Astrocyte (in vitro differentiated cells and primary cell): ENCODE data around the gene AGPAT1.

ENCODE experiments used
- EZH2 ChIP-seq: IDR thresholded peaks from 2 replicates; pipeline ENCODE4 v1.6.1; 2012; ENCODE audit warnings: mild to moderate bottlenecking, low read length, inconsistent platforms; ENCODE audit not compliant: insufficient read depth
- TF ChIP-seq, protein P1 (sequence below): IDR thresholded peaks from 2 replicates; pipeline ENCODE4 v1.5.1; 2011; ENCODE audit warnings: low read depth, mild to moderate bottlenecking, inconsistent platforms, low read length, moderate library complexity; ENCODE audit not compliant: insufficient read depth

DNA sequence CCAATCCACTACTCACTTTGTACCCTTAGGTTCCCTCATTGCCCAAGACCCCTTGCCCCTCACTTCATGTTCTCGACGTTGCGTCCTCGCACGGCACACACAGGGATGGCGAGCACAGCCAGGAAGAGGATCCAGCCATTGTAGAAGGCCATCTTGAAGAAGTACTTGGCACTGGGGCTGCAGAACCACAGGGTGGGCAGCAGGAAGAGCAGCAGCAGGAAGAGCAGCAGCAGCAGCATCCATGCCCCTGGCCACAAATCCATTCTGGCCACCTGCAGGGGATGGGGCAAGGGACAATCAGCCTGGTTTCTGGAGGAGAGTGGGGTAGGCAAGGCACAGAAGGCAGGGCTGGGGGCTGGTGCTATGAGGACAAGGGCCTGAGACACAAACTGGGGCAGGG lies 4.7 kb downstream of the AGPAT1 start:
- TF ChIP-seq, protein P1, sequence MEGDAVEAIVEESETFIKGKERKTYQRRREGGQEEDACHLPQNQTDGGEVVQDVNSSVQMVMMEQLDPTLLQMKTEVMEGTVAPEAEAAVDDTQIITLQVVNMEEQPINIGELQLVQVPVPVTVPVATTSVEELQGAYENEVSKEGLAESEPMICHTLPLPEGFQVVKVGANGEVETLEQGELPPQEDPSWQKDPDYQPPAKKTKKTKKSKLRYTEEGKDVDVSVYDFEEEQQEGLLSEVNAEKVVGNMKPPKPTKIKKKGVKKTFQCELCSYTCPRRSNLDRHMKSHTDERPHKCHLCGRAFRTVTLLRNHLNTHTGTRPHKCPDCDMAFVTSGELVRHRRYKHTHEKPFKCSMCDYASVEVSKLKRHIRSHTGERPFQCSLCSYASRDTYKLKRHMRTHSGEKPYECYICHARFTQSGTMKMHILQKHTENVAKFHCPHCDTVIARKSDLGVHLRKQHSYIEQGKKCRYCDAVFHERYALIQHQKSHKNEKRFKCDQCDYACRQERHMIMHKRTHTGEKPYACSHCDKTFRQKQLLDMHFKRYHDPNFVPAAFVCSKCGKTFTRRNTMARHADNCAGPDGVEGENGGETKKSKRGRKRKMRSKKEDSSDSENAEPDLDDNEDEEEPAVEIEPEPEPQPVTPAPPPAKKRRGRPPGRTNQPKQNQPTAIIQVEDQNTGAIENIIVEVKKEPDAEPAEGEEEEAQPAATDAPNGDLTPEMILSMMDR, result no peak
- no peak for TF ChIP-seq EZH2
